OCI-LY3 (cell line): ENCODE data around the gene FAM184B.

Experiments
- H2AFZ ChIP-seq: fragments of 200-600, 300-600 bp; shearing (Covaris generic); 2 replicates; pipeline ENCODE4 v1.6.0; 2014; ENCODE audit warnings: antibody characterized with exemption, low read depth, low read length
- H3K27ac ChIP-seq: fragments of 200-600, 300-600 bp; sonication (generic); 2 replicates; pipeline ENCODE4 v1.5.1; 2014; ENCODE audit warnings: mild to moderate bottlenecking, low read length, moderate library complexity, mixed read lengths
- H3K27me3 ChIP-seq: fragments of 200-600, 300-600 bp; sonication (generic); 2 replicates; pipeline ENCODE4 v1.6.1; 2014; ENCODE audit warnings: low read depth, low read length, mixed read lengths
- H3K36me3 ChIP-seq: fragments of 200-600, 300-600 bp; sonication (generic); replicated peaks from 2 replicates; pipeline ENCODE3; 2014; ENCODE audit warnings: low read depth, low read length, mixed read lengths
- H3K4me1 ChIP-seq: fragments of 300-600, 200-600 bp; sonication (generic); 2 replicates; pipeline ENCODE4 v1.6.1; 2014; ENCODE audit warnings: low read length, mixed read lengths
- H3K4me2 ChIP-seq: fragments of 200-600, 300-600 bp; sonication (generic); 2 replicates; pipeline ENCODE4 v1.6.1; 2014; ENCODE audit warnings: low read length, mixed read lengths
- H3K4me3 ChIP-seq: fragments of 300-600, 200-600 bp; sonication (generic); 2 replicates; pipeline ENCODE4 v1.5.1; 2014; ENCODE audit warnings: antibody characterized with exemption, mild to moderate bottlenecking, low read length, moderate library complexity
- H3K79me2 ChIP-seq: fragments of 300-600, 200-600 bp; shearing (Covaris generic); 2 replicates; pipeline ENCODE4 v1.6.1; 2014; ENCODE audit warnings: mild to moderate bottlenecking, low read length, mixed read lengths
- H3K9ac ChIP-seq: fragments of 300-600, 200-600 bp; shearing (Covaris generic); 2 replicates; pipeline ENCODE4 v1.6.0; 2014; ENCODE audit warnings: mild to moderate bottlenecking, low read length, moderate library complexity
- H3K9me3 ChIP-seq: fragments of 200-600, 300-600 bp; shearing (Covaris generic); 2 replicates; pipeline ENCODE4 v1.6.1; 2014; ENCODE audit warnings: low read length, mixed read lengths; ENCODE audit not compliant: insufficient read depth
- H4K20me1 ChIP-seq: fragments of 200-600, 300-600 bp; sonication (generic); 2 replicates; pipeline ENCODE4 v1.6.1; 2016; ENCODE audit warnings: low read length, mixed read lengths; ENCODE audit not compliant: insufficient read depth
- CTCF ChIP-seq: fragments of 200-600, 300-600 bp; sonication (generic); IDR thresholded peaks from 2 replicates; pipeline ENCODE4 v1.5.1; 2014; ENCODE audit warnings: antibody characterized with exemption, low read length, low read depth
- EZH2phosphoT487 ChIP-seq: fragments of 200-600 bp; shearing (Covaris generic); IDR thresholded peaks from 2 replicates; pipeline ENCODE4 v1.6.1; 2018; ENCODE audit warnings: antibody characterized with exemption, mixed run types, low read depth

The FAM184B gene

GRCh38 chr4:17740702-17741101, 40.7 kb downstream of the FAM184B start:
- no peaks in the 10 kb centered on the region for H4K20me1 ChIP-seq
- no peak overlapping the region for H3K9ac ChIP-seq
- H3K27me3 ChIP-seq, result no peaks in the 10 kb centered on the region
- no peak overlapping the region for H3K4me2 ChIP-seq
- no peaks in the 10 kb centered on the region for H3K79me2 ChIP-seq
- H3K9me3 ChIP-seq, result no peaks in the 10 kb centered on the region
- H3K4me3 ChIP-seq, result no peak overlapping the region
- no peak overlapping the region for H2AFZ ChIP-seq
- no peaks in the 10 kb centered on the region for H3K36me3 ChIP-seq
- H3K27ac ChIP-seq, result no peak overlapping the region
- no peaks in the 10 kb centered on the region for H3K4me1 ChIP-seq
- no peak for TF ChIP-seq EZH2phosphoT487
- no peak for TF ChIP-seq CTCF

DNA sequence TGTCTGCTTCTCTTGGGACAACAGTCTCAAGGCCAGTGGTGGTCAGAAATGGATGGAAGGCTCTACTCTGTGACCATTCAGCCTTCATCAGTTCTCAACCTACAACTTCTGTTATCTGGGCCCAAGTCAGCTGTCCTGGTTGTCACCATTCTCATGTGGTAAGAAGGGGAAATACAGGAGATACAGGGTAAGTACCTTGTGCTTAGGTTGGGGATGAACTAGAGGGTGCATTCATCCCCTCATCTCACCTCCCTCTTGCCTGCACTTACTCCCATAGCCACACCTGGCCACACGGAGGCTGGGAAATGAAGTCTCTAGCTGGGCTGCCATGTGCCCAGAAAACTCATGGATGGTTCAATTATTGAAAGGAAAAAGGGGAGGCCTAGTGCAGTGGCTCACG, 44.9 kb downstream of the FAM184B start:
- Histone ChIP-seq H3K36me3 (no peaks in the 10 kb centered on the region), H4K20me1 (no peaks in the 10 kb centered on the region), H3K9me3 (no peaks in the 10 kb centered on the region), H3K4me3 (no peak overlapping the region), H3K4me2 (no peak overlapping the region), H3K9ac (no peak overlapping the region), H3K79me2 (no peaks in the 10 kb centered on the region), H3K27ac (no peak overlapping the region), H3K27me3 (no peaks in the 10 kb centered on the region), H2AFZ (no peak overlapping the region), H3K4me1 (no peaks in the 10 kb centered on the region)
- TF ChIP-seq EZH2phosphoT487, result no peak
- no peak for TF ChIP-seq CTCF

DNA sequence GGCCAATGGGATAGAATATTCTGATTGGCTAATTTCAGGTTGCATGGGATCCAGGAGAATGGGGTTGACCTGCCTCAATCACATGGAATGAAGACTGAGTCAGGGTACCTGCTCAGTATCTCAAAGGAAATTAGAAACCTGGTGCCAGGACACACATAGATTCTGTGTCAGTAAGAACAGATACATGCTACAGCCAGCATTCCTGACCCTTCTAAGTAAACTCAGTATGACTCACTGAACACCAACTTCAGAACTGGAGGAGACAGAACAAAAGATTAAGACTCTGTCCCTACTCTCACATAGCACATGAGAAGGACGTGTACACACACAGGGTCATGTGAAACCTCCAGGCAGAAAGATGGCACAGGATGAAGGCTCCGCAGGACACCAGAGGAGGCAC, 54.5 kb downstream of the FAM184B start:
- Histone ChIP-seq H3K27ac (no peak overlapping the region), H3K9me3 (no peaks in the 10 kb centered on the region), H3K4me2 (no peak overlapping the region), H3K4me1 (no peaks in the 10 kb centered on the region), H2AFZ (no peak overlapping the region), H3K27me3 (no peaks in the 10 kb centered on the region), H3K9ac (no peak overlapping the region), H3K4me3 (no peak overlapping the region), H3K36me3 (no peaks in the 10 kb centered on the region), H3K79me2 (no peaks in the 10 kb centered on the region), H4K20me1 (no peaks in the 10 kb centered on the region)
- no peak for TF ChIP-seq CTCF
- no peak for TF ChIP-seq EZH2phosphoT487

DNA sequence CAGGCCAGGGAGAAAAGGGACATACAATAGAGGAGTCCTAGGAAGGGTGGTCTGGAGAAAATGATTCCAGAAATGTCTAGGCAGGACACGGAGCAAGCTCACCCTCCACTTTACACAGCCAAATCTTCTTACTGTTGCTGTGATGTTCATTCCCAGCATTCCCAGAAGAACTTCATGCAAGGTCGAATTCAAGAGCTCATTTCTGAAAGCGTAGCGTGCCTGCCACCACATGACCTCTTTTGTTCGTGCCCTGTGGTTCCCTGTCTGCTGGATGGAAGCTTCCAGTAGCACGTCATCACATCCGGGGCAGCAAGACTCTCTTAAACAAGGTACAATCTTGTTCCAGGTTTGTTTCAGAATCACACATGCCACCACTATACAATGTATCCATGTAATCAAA, 57.8 kb downstream of the FAM184B start:
- Histone ChIP-seq H3K27ac (no peak overlapping the region), H3K27me3 (no peaks in the 10 kb centered on the region), H3K4me3 (no peak overlapping the region), H3K4me1 (no peaks in the 10 kb centered on the region), H2AFZ (no peak overlapping the region), H3K79me2 (no peaks in the 10 kb centered on the region), H3K4me2 (no peak overlapping the region), H4K20me1 (no peaks in the 10 kb centered on the region), H3K36me3 (no peaks in the 10 kb centered on the region), H3K9me3 (no peaks in the 10 kb centered on the region), H3K9ac (no peak overlapping the region)
- TF ChIP-seq EZH2phosphoT487 (no peak), CTCF (no peak)
